DND-41 (cell line): ENCODE data around the gene TXN.

Source experiments
- EZH2 ChIP-seq: IDR thresholded peaks from 3 replicates; pipeline ENCODE4 v1.6.1; 2012; ENCODE audit warnings: borderline replicate concordance, low read depth, mild to moderate bottlenecking, moderate library complexity, low read length, inconsistent platforms; ENCODE audit not compliant: severe bottlenecking
- TF ChIP-seq, protein P1 (sequence below): IDR thresholded peaks from 2 replicates; pipeline ENCODE4 v1.5.1; 2012; ENCODE audit warnings: borderline replicate concordance, low read length, moderate library complexity, mild to moderate bottlenecking; ENCODE audit not compliant: poor library complexity, severe bottlenecking; ENCODE audit errors: extremely low read depth

DNA sequence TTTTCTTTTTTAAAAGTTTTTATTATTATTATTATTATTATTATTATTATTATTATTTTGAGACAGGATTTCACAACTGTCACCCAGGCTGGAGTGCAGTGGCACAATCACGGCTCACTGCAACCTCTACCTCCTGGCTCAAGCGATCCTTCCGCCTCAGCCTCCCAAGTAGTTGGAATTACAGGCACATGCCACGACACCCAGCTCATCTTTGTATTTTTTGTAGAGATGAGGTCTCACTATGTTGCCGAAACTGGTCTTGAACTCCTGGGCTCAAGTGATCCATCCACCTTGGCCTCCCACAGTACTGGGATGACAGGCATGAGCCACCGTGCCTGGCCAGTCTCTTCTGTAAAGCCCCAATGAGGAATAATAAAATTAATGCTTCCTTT lies 31.0 kb upstream of the TXN start:
- TF ChIP-seq, protein P1, sequence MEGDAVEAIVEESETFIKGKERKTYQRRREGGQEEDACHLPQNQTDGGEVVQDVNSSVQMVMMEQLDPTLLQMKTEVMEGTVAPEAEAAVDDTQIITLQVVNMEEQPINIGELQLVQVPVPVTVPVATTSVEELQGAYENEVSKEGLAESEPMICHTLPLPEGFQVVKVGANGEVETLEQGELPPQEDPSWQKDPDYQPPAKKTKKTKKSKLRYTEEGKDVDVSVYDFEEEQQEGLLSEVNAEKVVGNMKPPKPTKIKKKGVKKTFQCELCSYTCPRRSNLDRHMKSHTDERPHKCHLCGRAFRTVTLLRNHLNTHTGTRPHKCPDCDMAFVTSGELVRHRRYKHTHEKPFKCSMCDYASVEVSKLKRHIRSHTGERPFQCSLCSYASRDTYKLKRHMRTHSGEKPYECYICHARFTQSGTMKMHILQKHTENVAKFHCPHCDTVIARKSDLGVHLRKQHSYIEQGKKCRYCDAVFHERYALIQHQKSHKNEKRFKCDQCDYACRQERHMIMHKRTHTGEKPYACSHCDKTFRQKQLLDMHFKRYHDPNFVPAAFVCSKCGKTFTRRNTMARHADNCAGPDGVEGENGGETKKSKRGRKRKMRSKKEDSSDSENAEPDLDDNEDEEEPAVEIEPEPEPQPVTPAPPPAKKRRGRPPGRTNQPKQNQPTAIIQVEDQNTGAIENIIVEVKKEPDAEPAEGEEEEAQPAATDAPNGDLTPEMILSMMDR: no peak
- no peak for TF ChIP-seq EZH2
